Mucosa of stomach (tissue), 1 donor: ENCODE measurements around the gene SLC30A3.

Experiments used
- H3K27me3 ChIP-seq: one replicate; pipeline ENCODE4 v1.7.0; 2013; ENCODE audit warnings: mild to moderate bottlenecking, low read length; ENCODE audit not compliant: control insufficient read depth, insufficient read depth
- H3K36me3 ChIP-seq: one replicate; pipeline ENCODE4 v1.7.0; 2013; ENCODE audit warnings: low read length; ENCODE audit not compliant: control insufficient read depth, insufficient read depth
- H3K4me1 ChIP-seq: one replicate; pipeline ENCODE4 v1.7.0; 2013; ENCODE audit warnings: mild to moderate bottlenecking, low read length; ENCODE audit not compliant: control insufficient read depth, insufficient read depth
- H3K4me3 ChIP-seq: one replicate; pipeline ENCODE4 v1.7.0; 2013; ENCODE audit warnings: low read length
- H3K9ac ChIP-seq: one replicate; pipeline ENCODE4 v1.7.0; 2013; ENCODE audit warnings: mild to moderate bottlenecking, low read length, moderate library complexity
- H3K9me3 ChIP-seq: one replicate; pipeline ENCODE4 v1.7.0; 2013; ENCODE audit warnings: mild to moderate bottlenecking, low read length, moderate library complexity; ENCODE audit not compliant: control insufficient read depth
- donor health status: Pancreatic carcinoma.

The SLC30A3 gene

GRCh38 chr2:27236626-27237025 lies 26.2 kb downstream of the SLC30A3 start:
- no peak overlapping the region for H3K9ac ChIP-seq
- peaks cover 34% of the 10 kb centered on the region for H3K36me3 ChIP-seq
- H3K4me1 ChIP-seq: no peaks in the 10 kb centered on the region
- no peaks in the 10 kb centered on the region for H3K9me3 ChIP-seq
- H3K27me3 ChIP-seq: no peaks in the 10 kb centered on the region
- H3K4me3 ChIP-seq: no peak overlapping the region

DNA sequence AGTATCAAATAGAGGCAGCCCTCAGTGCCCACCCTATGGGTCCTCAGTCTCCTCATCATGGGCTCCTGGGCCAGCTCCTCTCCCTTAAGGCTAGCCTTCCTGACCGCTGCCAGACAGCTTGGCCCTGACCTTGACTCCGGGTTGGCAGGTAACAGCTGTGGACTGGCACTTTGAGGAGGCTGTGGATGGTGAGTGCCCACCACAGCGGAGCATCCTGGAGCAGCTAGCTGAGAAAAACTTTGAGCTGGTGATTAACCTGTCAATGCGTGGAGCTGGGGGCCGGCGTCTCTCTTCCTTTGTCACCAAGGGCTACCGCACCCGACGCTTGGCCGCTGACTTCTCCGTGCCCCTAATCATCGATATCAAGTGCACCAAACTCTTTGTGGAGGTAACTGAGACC lies 26.7 kb downstream of the SLC30A3 start:
- Histone ChIP-seq H3K4me3 (no peak overlapping the region), H3K9me3 (no peaks in the 10 kb centered on the region), H3K36me3 (peaks cover 38% of the 10 kb centered on the region), H3K9ac (no peak overlapping the region), H3K4me1 (no peaks in the 10 kb centered on the region), H3K27me3 (no peaks in the 10 kb centered on the region)

DNA sequence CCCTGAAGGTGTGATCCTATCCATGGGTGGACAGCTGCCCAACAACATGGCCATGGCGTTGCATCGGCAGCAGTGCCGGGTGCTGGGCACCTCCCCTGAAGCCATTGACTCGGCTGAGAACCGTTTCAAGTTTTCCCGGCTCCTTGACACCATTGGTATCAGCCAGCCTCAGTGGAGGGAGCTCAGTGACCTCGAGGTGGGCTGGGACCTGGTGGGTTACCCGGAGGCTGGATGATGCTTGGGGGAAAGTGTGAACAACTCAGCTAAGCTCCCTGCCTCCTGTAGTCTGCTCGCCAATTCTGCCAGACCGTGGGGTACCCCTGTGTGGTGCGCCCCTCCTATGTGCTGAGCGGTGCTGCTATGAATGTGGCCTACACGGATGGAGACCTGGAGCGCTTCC lies 29.5 kb downstream of the SLC30A3 start:
- no peaks in the 10 kb centered on the region for H3K9me3 ChIP-seq
- no peaks in the 10 kb centered on the region for H3K27me3 ChIP-seq
- no peaks in the 10 kb centered on the region for H3K4me1 ChIP-seq
- no peak overlapping the region for H3K9ac ChIP-seq
- H3K4me3 ChIP-seq: no peak overlapping the region
- H3K36me3 ChIP-seq: peaks cover 38% of the 10 kb centered on the region

GRCh38 chr2:27231921-27232320 lies 30.9 kb downstream of the SLC30A3 start:
- Histone ChIP-seq H3K4me1 (no peaks in the 10 kb centered on the region), H3K36me3 (peaks cover 28% of the 10 kb centered on the region), H3K9me3 (no peaks in the 10 kb centered on the region), H3K9ac (no peak overlapping the region), H3K27me3 (no peaks in the 10 kb centered on the region), H3K4me3 (no peak overlapping the region)

DNA sequence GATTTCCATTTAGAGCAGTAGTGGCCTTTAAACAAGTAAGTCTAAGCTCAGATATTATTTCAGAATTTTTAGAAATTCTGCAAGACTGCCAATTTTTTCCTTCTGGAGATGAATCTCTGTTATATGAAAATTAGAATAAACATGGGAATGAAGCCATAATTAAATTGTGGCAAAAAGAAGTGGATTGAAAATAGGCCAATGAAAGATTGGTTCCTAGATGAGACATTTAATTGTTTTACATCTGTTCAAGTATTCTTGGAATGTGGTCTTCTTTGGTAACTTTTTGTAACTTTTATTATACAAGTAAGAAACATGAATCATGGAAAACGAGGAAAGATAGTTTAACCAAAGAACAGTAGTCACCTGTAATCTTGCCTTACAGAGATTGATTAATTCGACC lies 35.3 kb downstream of the SLC30A3 start:
- H3K9me3 ChIP-seq: no peaks in the 10 kb centered on the region
- no peak overlapping the region for H3K9ac ChIP-seq
- H3K4me3 ChIP-seq: no peak overlapping the region
- H3K27me3 ChIP-seq: no peaks in the 10 kb centered on the region
- H3K36me3 ChIP-seq: peaks cover 15% of the 10 kb centered on the region
- H3K4me1 ChIP-seq: no peaks in the 10 kb centered on the region

DNA sequence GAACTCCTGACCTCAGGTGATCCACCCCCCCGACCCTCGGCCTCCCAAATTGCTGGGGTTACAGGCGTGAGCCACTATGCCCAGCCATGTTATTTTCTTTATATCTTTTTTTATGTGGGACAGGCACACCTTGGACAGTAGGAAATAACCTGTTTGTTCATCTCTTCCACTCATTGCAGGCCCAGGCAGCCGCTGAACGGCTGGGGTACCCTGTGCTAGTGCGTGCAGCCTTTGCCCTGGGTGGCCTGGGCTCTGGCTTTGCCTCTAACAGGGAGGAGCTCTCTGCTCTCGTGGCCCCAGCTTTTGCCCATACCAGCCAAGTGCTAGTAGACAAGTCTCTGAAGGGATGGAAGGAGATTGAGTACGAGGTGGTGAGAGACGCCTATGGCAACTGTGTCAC lies 37.3 kb downstream of the SLC30A3 start:
- no peaks in the 10 kb centered on the region for H3K4me1 ChIP-seq
- no peak overlapping the region for H3K9ac ChIP-seq
- no peaks in the 10 kb centered on the region for H3K9me3 ChIP-seq
- no peaks in the 10 kb centered on the region for H3K27me3 ChIP-seq
- H3K36me3 ChIP-seq: peaks cover 7% of the 10 kb centered on the region
- H3K4me3 ChIP-seq: no peak overlapping the region

- H3K27me3 ChIP-seq: no peaks in the 10 kb centered on the region
- H3K4me1 ChIP-seq: no peaks in the 10 kb centered on the region
- H3K4me3 ChIP-seq: no peak overlapping the region
- peaks cover 7% of the 10 kb centered on the region for H3K36me3 ChIP-seq
- no peak overlapping the region for H3K9ac ChIP-seq
- H3K9me3 ChIP-seq: no peaks in the 10 kb centered on the region
These were observed 39.4 kb downstream of the SLC30A3 start for GRCh38 chr2:27223416-27223815.

- Histone ChIP-seq H3K9me3 (no peaks in the 10 kb centered on the region), H3K27me3 (no peaks in the 10 kb centered on the region), H3K4me1 (peaks cover 6% of the 10 kb centered on the region), H3K9ac (no peak overlapping the region), H3K4me3 (no peak overlapping the region), H3K36me3 (peaks cover 7% of the 10 kb centered on the region)
These were observed 40.4 kb downstream of the SLC30A3 start for GRCh38 chr2:27222407-27222806.

GRCh38 chr2:27221166-27221565 lies 41.7 kb downstream of the SLC30A3 start:
- Histone ChIP-seq H3K4me3 (no peak overlapping the region), H3K4me1 (peaks cover 11% of the 10 kb centered on the region), H3K9me3 (no peaks in the 10 kb centered on the region), H3K9ac (no peak overlapping the region), H3K27me3 (no peaks in the 10 kb centered on the region), H3K36me3 (peaks cover 7% of the 10 kb centered on the region)

DNA sequence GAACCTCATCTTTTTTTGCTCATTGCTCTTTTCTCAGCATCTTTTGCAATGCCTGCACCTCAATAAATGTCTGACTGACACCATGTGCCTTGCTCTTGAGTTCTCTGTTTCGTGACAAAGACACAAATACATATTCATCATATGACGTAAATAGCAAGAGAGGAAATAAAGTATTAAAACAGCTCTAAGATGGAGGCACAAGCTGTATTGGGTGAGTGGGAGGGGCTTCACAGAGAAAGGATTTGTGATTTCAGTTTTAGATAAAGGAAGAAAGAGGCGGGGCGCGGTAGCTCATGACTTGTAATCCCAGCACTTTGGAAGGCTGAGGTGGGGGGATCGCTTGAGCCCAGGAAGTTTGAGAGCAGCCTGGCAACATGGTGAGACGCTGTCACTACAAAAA lies 42.8 kb downstream of the SLC30A3 start:
- Histone ChIP-seq H3K9ac (no peak overlapping the region), H3K27me3 (no peaks in the 10 kb centered on the region), H3K4me1 (peaks cover 11% of the 10 kb centered on the region), H3K4me3 (no peak overlapping the region), H3K36me3 (peaks cover 7% of the 10 kb centered on the region), H3K9me3 (no peaks in the 10 kb centered on the region)

DNA sequence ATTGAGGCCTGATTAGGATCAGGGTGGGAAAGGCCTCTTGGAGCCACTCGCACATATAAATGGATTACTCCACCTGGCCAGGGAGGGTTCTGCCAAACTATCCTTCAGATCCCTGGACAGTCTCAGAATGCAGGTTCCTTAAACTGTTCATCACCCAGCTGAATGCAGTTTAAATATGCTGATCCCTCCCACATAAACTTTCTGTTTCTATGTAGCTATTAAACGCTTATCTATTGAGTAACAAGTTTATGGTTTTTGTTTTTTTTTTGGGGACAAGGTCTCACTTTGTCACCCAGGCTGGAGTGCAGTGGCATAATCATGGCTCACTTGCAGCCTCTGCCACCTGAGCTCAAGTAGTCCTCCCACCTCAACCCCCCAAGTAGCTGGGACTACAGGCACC lies 43.8 kb downstream of the SLC30A3 start:
- H3K36me3 ChIP-seq: no peaks in the 10 kb centered on the region

GRCh38 chr2:27218614-27219013 lies 44.2 kb downstream of the SLC30A3 start:
- Histone ChIP-seq H3K4me1 (peaks cover 11% of the 10 kb centered on the region), H3K4me3 (no peak overlapping the region), H3K9me3 (no peaks in the 10 kb centered on the region), H3K9ac (no peak overlapping the region), H3K36me3 (no peaks in the 10 kb centered on the region), H3K27me3 (no peaks in the 10 kb centered on the region)

More for the DNA sequence above, 43.8 kb downstream of the SLC30A3 start:
- H3K9ac ChIP-seq: no peak overlapping the region
- peaks cover 11% of the 10 kb centered on the region for H3K4me1 ChIP-seq
- H3K9me3 ChIP-seq: no peaks in the 10 kb centered on the region
- H3K27me3 ChIP-seq: no peaks in the 10 kb centered on the region
- H3K4me3 ChIP-seq: no peak overlapping the region
